Activated B cell treated with CpG ODN at 0.5 μM for 24 hours (primary cell): ENCODE data around the gene OXNAD1. TPM values are rescaled to one million over a fixed set of nuclear protein-coding genes. Genes with fewer than 3 reads are reported as not detected.

Source experiments
- ATAC-seq: fragments of 200-7000 bp; cut with Tn5 transposase; one replicate; pipeline ENCODE4 v1.10.0; 2021; ENCODE audit warnings: low read depth, mild to moderate bottlenecking, moderate library complexity
- CTCF ChIA-PET: fragments of 350-600 bp; sonication (Branson Sonifier 250); formaldehyde crosslinking; loops from one replicate; lab custom pipeline; 2021; ENCODE audit warnings: antibody characterized with exemption; lab: Charles Lee
- POLR2A ChIA-PET: fragments of 350-600 bp; sonication (Branson Sonifier 250); formaldehyde crosslinking; loops from one replicate; lab custom pipeline; 2021; ENCODE audit warnings: antibody characterized with exemption; lab: Charles Lee
- DNase-seq: peaks from one replicate; pipeline ENCODE4 v3.0.0; 2022
- H3K27ac Mint-ChIP-seq: one replicate; pipeline ENCODE4 v1.8.0; 2020; ENCODE audit warnings: mixed read lengths
- H3K27me3 Mint-ChIP-seq: one replicate; pipeline ENCODE4 v1.8.0; 2021; ENCODE audit warnings: mixed read lengths
- H3K36me3 Mint-ChIP-seq: one replicate; pipeline ENCODE4 v1.8.0; 2021; ENCODE audit warnings: low read depth, mixed read lengths
- H3K4me1 Mint-ChIP-seq: one replicate; pipeline ENCODE4 v1.8.0; 2021; ENCODE audit warnings: mixed read lengths
- H3K4me3 Mint-ChIP-seq: one replicate; pipeline ENCODE4 v1.8.0; 2020; ENCODE audit warnings: mild to moderate bottlenecking, mixed read lengths
- H3K9me3 Mint-ChIP-seq: one replicate; pipeline ENCODE4 v1.8.0; 2020; ENCODE audit warnings: mixed read lengths
- CTCF ChIP-seq: fragments of 200-600 bp; IDR thresholded peaks from one replicate; pipeline ENCODE4 v1.8.0; 2022; ENCODE audit warnings: antibody characterized with exemption, mild to moderate bottlenecking
- intact Hi-C: fragments of 100-400 bp; cut with micrococcal nuclease; formaldehyde crosslinking; loops from one replicate; pipeline ENCODE4 v1.15.1; 2024
- total RNA-seq: library from RNA; stranded (reverse); gene quantifications from 2 replicates; pipeline ENCODE4 v1.2.3, GENCODE V29; 2022

OXNAD1 gene
- total RNA-seq, 1 donor from 2014 or later, result 8.7 TPM

GRCh38 chr3:16301507-16301906, 36.5 kb downstream of the OXNAD1 start:
- H3K27ac Mint-ChIP-seq, result no peak overlapping the region
- CTCF ChIA-PET, result interaction anchor here (1.0 to 1.7 kb wide), 3 partner anchors 11 to 211 kb away, joined by 3 to 5 read pairs (median 5); no protein-coding TSS in a partner anchor
- ATAC-seq, result no peak

GRCh38 chr3:16302082-16302631, 37.1 kb downstream of the OXNAD1 start:
- no peak overlapping the region for H3K4me3 Mint-ChIP-seq
- H3K36me3 Mint-ChIP-seq, result peaks cover 63% of the 10 kb centered on the region
- H3K9me3 Mint-ChIP-seq, result no peaks in the 10 kb centered on the region
- intact Hi-C loops, result no loop called here
- no peak for ATAC-seq
- ChIA-PET POLR2A (no interaction called here), CTCF (no interaction called here)
- no peak for DNase-seq
- H3K27ac Mint-ChIP-seq, result no peak overlapping the region
- H3K4me1 Mint-ChIP-seq, result peaks cover 41% of the 10 kb centered on the region
- TF ChIP-seq CTCF, result no peak
- no peaks in the 10 kb centered on the region for H3K27me3 Mint-ChIP-seq

More at GRCh38 chr3:16301507-16301906, 36.5 kb downstream of the OXNAD1 start:
- DNase-seq, result no peak
- POLR2A ChIA-PET, result interaction anchor here (0.6 to 0.7 kb wide), 2 partner anchors 181 to 1098 kb away, joined by 3 read pairs; no protein-coding TSS in a partner anchor
- Mint-ChIP-seq H3K4me3 (peak overlapping the region; percentile 46), H3K9me3 (no peaks in the 10 kb centered on the region), H3K36me3 (peaks cover 63% of the 10 kb centered on the region), H3K4me1 (peaks cover 41% of the 10 kb centered on the region), H3K27me3 (no peaks in the 10 kb centered on the region)
- intact Hi-C loops, result no loop called here
- TF ChIP-seq CTCF, result no peak

GRCh38 chr3:16303037-16303575, 38.1 kb downstream of the OXNAD1 start:
- TF ChIP-seq CTCF, result no peak
- H3K9me3 Mint-ChIP-seq, result no peaks in the 10 kb centered on the region
- H3K36me3 Mint-ChIP-seq, result peaks cover 63% of the 10 kb centered on the region
- CTCF ChIA-PET, result interaction anchor here (1.5 kb wide), 1 partner anchor 13 kb away, joined by 4 read pairs; no protein-coding TSS in a partner anchor
- H3K4me3 Mint-ChIP-seq, result no peak overlapping the region
- POLR2A ChIA-PET, result no interaction called here
- peaks cover 40% of the 10 kb centered on the region for H3K4me1 Mint-ChIP-seq
- H3K27ac Mint-ChIP-seq, result peak overlapping the region; percentile 53
- H3K27me3 Mint-ChIP-seq, result no peaks in the 10 kb centered on the region
- no peak for DNase-seq
- no peak for ATAC-seq
- intact Hi-C loops, result no loop called here

GRCh38 chr3:16304061-16305010, 39.3 kb downstream of the OXNAD1 start:
- Mint-ChIP-seq H3K27me3 (no peaks in the 10 kb centered on the region), H3K36me3 (peaks cover 59% of the 10 kb centered on the region), H3K4me3 (no peak overlapping the region), H3K27ac (peak overlapping the region; percentile 4), H3K4me1 (peaks cover 36% of the 10 kb centered on the region), H3K9me3 (no peaks in the 10 kb centered on the region)
- POLR2A ChIA-PET, result interaction anchor here (0.6 to 1.2 kb wide), 3 partner anchors 9 to 127 kb away, joined by 3 to 6 read pairs (median 4); no protein-coding TSS in a partner anchor
- CTCF ChIA-PET, result interaction anchor here (0.7 to 1.5 kb wide), 2 partner anchors 14 to 17 kb away, joined by 3 to 4 read pairs; no protein-coding TSS in a partner anchor
- no peak for TF ChIP-seq CTCF
- intact Hi-C loops, result no loop called here
- ATAC-seq (no peak), DNase-seq (no peak)
